ENCODE results near the gene UVRAG. TPM values are rescaled to one million over a fixed set of nuclear protein-coding genes. Genes with fewer than 3 reads are reported as not detected.

UVRAG gene
- polyA plus RNA-seq, 1 donor (not counting 4 experiments of a cell fraction or from before 2014, with no cell fraction given), result 11.9 TPM

DNA sequence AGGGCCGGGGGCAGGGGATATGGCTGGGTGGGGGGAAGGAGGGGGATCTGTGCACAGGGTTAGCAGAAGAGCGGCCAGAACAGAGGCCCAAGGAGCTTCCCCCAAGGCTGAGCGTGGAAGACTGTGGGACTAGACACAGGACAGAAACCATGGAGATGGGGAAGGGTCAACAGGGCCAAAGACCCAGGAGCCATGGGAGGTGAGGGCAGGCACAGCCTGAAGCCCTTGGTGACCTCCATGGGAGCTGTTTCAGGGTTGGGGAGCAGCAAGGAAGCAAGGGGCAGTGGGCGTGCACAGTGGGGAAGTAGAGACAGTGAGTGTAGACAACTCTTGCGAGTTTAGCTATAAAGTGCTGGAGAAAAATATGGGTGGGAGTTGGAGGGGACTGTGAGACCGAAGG is 334.7 kb downstream of the UVRAG start:
- Histone ChIP-seq H3K4me3 (ENCODE audit: control insufficient read depth in 2 of 3, extremely low read depth in 1 of 3, insufficient read depth in 2 of 3, low read depth in 1 of 3, low read length in 3 of 3) (no peak overlapping the region), H3K9ac (ENCODE audit: control insufficient read depth, extremely low read depth, insufficient read depth, low read length) (no peak overlapping the region), H3K4me1 (ENCODE audit: control insufficient read depth, extremely low read depth, insufficient read depth, low read length) (peaks cover 17% of the 10 kb centered on the region), H3K27ac (ENCODE audit: control insufficient read depth, insufficient read depth, low read length) (no peak overlapping the region), H2AFZ (ENCODE audit: control insufficient read depth, low read length) (no peak overlapping the region), H4K20me1 (ENCODE audit: control insufficient read depth, extremely low read depth, insufficient read depth, low read length) (no peaks in the 10 kb centered on the region), H3K36me3 (ENCODE audit: control insufficient read depth in 2 of 2, extremely low read depth in 1 of 2, insufficient read depth in 2 of 2, low read length in 2 of 2) (no peaks in the 10 kb centered on the region), H3K9me3 (ENCODE audit: control insufficient read depth, low read depth, low read length) (no peaks in the 10 kb centered on the region), H3K9me1 (ENCODE audit: control insufficient read depth, extremely low read depth, insufficient read depth, low read length) (no peaks in the 10 kb centered on the region), H3K4me2 (ENCODE audit: control insufficient read depth, extremely low read depth, insufficient read depth, low read depth, low read length) (no peak overlapping the region), H3K27me3 (ENCODE audit: control insufficient read depth, extremely low read depth, insufficient read depth, low read length) (no peaks in the 10 kb centered on the region), H3K79me2 (ENCODE audit: control insufficient read depth, insufficient read depth, low read length) (no peaks in the 10 kb centered on the region)
- DNase-seq (ENCODE audit: low read depth, low spot score) (no peak), FAIRE-seq (no peak)
- no peak for TF ChIP-seq CTCF (optimal IDR thresholded peaks at IDR 0.05 in 1 of 3, IDR thresholded peaks at IDR 0.05 in 1 of 3, conservative IDR thresholded peaks at IDR 0.05 in 1 of 3; ENCODE audit: extremely low read depth in 1 of 3, insufficient read depth in 2 of 3, low read length in 3 of 3)
- no peak for TF ChIP-seq EZH2 (IDR thresholded peaks at IDR 0.05; ENCODE audit: low read length)
- dilution Hi-C loops (cut with MboI; ENCODE audit: extremely low pct_ligation_motif_present, low sequenced_read_pairs), result no loop called here

DNA sequence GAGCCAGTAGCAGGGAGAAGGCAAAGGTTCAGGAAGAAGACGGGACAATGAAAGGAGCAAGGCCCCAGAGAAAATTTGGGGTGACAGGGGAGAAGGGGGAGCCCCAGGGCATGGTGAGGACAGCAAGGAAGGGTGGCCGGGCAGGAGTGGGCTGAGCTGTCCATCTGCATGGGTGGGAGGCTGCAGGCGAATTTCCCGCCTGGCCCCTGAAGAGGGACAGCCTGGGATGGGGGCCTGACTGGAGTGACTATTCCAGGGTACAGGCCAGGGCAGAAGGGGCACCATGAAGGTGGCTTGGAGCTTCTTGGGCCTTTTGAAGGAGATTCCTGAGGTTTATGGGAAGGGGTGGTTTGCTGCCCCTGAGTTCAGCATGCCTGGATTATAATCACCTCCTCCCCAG is 335.1 kb downstream of the UVRAG start:
- Histone ChIP-seq H4K20me1 (ENCODE audit: control insufficient read depth, extremely low read depth, insufficient read depth, low read length) (no peaks in the 10 kb centered on the region), H3K79me2 (ENCODE audit: control insufficient read depth, insufficient read depth, low read length) (no peaks in the 10 kb centered on the region), H3K27ac (ENCODE audit: control insufficient read depth, insufficient read depth, low read length) (no peak overlapping the region), H3K4me3 (ENCODE audit: control insufficient read depth in 2 of 3, extremely low read depth in 1 of 3, insufficient read depth in 2 of 3, low read depth in 1 of 3, low read length in 3 of 3) (no peak overlapping the region), H3K9ac (ENCODE audit: control insufficient read depth, extremely low read depth, insufficient read depth, low read length) (no peak overlapping the region), H3K4me2 (ENCODE audit: control insufficient read depth, extremely low read depth, insufficient read depth, low read depth, low read length) (no peak overlapping the region), H3K9me1 (ENCODE audit: control insufficient read depth, extremely low read depth, insufficient read depth, low read length) (no peaks in the 10 kb centered on the region), H2AFZ (ENCODE audit: control insufficient read depth, low read length) (no peak overlapping the region), H3K27me3 (ENCODE audit: control insufficient read depth, extremely low read depth, insufficient read depth, low read length) (no peaks in the 10 kb centered on the region), H3K36me3 (ENCODE audit: control insufficient read depth in 2 of 2, extremely low read depth in 1 of 2, insufficient read depth in 2 of 2, low read length in 2 of 2) (no peaks in the 10 kb centered on the region), H3K4me1 (ENCODE audit: control insufficient read depth, extremely low read depth, insufficient read depth, low read length) (peaks cover 17% of the 10 kb centered on the region), H3K9me3 (ENCODE audit: control insufficient read depth, low read depth, low read length) (no peaks in the 10 kb centered on the region)
- FAIRE-seq (no peak), DNase-seq (ENCODE audit: low read depth, low spot score) (no peak)
- no peak for TF ChIP-seq EZH2 (IDR thresholded peaks at IDR 0.05; ENCODE audit: low read length)
- TF ChIP-seq CTCF (optimal IDR thresholded peaks at IDR 0.05 in 1 of 3, IDR thresholded peaks at IDR 0.05 in 1 of 3, conservative IDR thresholded peaks at IDR 0.05 in 1 of 3; ENCODE audit: extremely low read depth in 1 of 3, insufficient read depth in 2 of 3, low read length in 3 of 3), result no peak
- dilution Hi-C loops (cut with MboI; ENCODE audit: extremely low pct_ligation_motif_present, low sequenced_read_pairs), result no loop called here
